CD4-positive, alpha-beta T cell treated with Interferon alpha-2 for 1 hour (primary cell): ENCODE data around the gene VAT1L.

Experiments used
- DNase-seq, 2 donors: peaks; one replicate each; pipeline ENCODE4 v3.0.0-alpha.2; 2020 to 2022

Gene VAT1L

DNA sequence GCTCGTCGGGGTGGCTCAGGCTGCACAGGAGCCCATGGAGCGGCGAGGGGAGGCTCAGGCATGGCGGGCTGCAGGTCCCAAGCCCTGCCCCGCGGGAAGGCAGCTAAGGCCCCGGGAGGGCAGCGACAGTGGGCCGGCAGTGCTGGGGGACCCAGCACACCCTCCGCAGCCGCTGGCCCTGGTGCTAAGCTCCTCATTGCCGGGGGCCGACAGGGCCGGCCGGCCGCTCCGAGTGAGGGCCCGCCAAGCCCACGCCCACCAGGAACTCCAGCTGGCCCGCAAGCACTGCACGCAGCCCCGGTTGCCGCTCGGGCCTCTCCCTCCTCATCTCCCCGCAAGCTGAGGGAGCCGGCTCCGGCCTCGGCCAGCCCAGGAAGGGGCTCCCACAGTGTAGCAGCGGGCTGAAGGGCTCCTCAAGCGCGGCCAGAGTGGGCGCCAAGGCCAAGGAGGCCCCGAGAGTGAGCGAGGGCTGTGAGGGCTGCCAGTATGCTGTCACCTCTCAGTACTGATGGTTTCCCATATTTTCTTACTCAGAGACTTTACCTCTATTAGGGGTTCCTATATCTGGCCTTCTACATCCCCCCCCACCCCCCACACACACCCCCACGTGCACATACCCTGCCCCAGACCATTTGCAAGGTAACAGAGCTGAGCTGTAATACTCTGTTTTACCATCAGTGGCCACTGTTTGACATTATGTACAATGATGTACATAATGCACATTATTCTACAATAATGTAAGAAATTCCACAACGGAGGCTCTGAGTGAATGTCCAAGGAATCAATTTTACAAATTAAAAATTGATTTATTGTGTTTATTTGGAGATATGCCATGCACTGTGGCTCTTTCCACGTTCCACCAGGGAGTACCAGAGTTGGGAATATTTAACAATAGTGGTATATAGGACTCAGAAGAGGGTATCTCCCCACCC, 3.7 kb upstream of the VAT1L start:
- no peak for DNase-seq

DNA sequence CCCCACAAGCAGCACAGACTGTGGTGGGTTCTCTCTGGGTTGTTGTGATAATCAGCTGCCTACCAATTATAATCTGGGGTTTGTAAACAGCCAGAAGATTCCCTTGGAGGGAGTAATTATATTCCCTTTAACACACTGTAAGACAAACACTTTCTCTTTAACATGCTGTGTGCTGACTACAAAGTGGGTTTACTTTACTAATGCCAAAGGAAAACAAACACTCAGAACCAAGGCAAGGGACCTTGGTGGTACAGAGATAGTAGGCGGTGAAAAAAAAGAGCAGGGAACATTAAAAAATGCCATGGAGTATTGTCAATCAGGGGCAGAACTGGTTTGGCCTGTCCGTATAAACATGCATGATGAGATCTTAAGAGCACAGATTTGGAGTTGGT, 3.0 kb upstream of the VAT1L start:
- no peak for DNase-seq

DNA sequence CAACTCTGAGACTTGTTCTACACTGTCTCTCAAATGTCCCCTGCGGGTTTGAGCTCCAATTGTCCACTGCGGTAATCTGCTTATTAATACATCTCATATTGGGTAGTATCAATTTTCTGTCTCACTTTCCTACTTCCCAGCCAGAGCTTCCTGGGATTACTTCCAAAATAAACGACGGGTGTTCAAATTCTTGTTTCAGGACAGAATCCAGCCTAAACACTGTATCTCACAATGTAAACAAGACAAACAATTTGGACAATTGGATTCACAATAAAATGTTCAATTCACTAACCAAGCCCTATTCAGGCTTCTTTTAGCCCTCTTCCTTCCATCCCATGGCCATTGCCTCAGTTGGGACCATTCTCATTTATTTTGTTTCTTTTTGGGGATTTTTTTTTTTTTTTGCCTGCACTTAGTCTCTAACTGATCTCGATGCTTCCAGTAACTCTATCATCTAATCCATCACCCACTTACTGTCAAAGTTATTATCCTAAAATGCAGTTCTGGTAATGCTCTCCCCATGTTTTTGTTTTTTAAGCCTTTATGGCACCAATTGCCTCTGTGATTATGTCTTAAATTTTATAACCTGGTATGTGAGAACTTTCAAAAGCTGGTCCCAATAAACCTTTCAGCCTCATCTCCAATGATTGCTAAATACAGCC, 2.0 kb upstream of the VAT1L start:
- no peak for DNase-seq

DNA sequence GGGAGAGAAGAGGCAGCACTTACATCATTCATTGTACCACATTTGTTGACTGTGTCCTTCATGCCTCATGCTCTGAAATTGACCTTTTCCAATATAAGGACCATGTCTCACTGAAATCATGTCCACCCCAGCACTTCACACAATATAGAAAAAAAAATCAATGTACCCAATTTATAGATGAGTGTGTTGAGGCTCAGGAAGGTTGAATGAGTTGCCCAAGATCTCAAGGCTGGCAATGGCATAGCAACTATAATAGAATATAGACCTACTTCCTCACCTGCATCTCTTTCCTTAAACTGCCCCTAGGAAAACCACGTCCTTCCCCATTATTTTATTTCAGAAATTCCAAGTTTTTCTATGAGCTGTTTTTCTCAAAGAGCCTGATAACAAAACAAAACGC, 912 bp upstream of the VAT1L start:
- no peak for DNase-seq

DNA sequence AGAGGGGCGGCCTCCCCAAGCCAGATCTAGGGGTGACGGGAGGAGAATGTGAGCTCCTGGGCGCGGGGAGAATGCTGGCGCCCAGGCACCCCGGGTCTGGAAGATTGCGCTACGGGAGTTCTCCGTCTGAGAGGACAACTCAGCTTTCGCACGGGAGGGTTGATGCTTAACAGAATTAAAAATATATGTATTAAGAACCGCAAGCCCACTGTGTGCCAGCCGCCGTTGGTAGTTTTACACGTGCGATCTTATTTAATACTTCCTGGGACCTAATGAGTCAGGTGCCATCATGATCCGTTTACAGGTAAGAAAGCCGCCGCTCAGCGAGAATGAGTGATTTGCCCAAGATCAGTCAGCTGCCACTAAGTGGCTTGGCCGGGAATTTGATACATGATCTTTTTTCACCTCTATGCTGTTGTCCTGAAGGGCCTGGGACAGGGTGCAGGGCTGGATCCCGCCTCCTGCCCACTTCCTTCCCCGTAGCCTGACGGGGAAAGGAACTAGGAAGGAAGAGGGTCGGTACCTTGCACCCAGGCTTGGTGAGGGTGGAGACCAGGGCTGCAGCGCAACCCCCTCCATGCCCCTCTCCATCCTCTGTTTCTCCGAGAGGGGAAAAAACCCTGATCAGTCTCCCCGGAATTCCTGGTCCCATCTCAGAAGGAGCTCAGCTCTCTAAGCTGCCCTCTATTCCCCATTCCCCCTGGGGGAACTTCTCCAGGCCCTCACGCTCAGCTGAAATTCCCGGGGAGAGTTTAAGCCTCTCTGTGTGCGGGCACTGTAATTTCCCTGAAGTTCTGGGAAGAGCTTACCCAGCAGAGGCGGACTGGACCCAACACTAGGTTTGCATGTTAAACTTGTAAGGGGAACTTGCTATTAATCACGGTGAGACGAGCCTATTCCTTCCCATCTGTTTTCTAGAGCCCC, 983 bp downstream of the VAT1L start:
- no peak for DNase-seq

DNA sequence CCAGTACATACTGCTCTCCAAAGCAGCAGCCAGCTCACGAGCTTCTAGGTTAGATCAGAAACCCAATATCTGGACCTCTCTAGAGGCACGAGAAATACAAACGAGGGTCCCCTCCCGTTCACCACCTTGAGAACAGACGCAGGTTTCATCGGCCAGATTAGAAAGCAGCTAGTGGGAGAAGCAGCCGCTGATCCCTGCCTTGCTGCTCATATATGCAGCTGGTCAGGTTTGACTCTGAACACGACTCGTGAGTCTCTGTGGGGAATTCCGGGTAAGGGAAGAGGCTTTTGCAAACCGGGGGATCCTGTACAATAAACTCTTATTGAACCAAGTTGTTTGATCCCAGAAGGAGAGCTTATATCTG, 1.6 kb downstream of the VAT1L start:
- DNase-seq: no peak

DNA sequence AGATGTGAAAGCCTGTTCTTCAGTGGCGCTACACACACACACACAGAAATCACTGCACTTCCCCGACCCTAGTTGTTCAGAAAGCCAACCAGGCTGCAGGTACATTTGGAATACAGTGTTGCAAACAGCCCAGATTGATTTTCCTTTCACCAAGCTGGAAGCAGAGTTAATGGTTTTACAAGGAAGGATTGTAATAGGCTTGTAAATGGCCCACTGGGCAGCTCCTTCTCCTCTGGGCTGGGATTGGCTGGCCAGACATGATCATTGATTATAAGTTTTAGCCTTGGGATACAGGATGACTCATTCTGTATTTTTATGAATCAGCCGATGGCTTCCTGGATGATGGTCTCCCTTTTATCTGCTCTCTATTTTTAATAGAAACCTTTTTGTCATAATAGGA, 2.5 kb downstream of the VAT1L start:
- no peak for DNase-seq

DNA sequence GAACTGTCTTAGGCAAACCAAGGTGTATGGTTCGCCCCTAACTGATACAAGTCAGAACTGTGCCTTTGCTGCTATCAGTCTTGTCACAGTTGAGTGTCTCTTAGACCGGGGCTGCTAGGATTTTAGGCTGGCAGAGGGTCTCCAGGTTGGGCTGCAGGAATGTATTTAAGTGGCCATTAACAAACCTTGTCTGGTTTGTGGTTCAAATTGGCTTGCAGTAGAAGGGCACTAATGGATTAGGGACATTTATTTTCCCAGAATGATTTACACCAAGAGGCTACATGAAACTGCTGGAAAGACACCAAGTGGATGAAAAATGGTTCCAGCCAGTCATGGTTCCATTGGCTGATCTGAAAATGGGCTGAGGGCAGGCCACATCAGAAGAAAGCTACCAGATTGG, 5.1 kb downstream of the VAT1L start:
- DNase-seq: no peak

DNA sequence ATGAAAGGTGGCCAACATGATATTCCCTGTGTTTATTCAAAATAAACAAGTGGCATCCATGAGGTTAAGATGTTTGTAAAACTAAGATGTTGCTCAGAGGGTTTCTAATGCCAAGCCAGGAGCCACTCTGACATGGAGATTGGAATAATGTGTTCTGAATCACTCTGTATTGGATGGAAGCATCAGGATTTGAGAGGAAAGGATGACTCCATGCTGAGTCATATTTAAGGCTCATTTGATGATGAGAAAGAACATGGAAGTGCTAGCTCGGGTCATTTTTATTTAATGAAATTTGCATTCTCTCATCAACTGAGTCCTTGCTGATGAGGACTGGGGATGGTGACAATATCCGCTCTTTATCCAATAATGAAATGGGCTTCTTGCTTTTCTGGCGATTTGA, 6.2 kb downstream of the VAT1L start:
- DNase-seq: no peak

DNA sequence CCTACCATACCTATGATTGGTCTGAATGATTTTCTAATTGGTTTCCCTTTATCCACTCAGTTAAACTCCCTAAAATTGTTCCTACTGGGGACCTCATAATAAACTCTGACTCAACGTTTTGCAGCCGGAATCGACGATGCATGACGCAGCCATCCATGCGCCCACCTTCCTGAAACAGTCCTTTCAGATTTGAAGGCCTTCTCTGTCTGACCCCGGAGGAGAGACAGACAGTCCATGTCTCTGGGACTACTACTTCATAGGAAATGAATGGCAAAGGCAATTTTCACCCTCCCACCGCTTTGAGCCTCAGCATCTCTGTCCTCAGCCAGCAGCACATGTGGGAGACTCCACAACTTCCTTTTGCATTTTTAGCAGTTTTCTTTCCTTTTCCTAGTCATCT, 13.5 kb downstream of the VAT1L start:
- no peak for DNase-seq

DNA sequence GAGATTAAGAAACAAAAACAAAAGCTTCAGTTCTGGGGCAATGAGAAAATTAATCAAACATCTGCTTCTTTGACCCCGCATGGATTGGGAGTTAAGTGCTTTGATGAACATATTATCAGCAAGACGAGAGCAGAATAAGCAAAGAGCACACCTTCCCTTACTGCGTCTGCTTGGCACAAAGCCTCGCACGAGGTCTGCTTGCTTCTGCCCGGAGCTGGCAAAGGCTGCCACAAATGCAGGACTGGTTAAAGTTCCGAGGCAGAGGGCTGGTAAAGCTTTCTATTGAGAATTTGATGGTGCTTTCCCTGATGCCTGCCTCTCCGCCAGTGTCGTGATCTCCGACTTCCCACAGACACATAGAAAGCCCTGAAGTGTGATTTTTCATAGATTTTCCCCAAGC, 17.0 kb downstream of the VAT1L start:
- no peak for DNase-seq

DNA sequence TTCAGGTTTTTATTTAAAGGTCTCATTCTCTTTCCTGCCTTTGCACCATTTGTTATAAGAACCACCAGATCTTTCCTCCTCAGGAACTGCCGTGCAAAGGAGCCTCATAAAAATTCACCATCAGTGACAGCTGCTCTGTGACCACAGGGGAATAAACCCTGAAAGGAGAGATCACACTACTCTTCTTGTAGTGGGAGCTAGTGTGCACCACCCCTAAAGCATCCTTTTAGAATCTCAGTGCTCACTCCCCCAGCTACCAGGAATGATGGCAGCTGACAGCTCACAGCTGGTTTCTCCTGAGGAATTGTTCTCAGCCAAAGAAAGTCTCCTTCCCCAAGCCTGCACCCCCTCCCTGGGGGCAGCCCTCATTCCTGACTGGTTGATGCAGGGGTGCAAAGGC, 18.7 kb downstream of the VAT1L start:
- no peak for DNase-seq

DNA sequence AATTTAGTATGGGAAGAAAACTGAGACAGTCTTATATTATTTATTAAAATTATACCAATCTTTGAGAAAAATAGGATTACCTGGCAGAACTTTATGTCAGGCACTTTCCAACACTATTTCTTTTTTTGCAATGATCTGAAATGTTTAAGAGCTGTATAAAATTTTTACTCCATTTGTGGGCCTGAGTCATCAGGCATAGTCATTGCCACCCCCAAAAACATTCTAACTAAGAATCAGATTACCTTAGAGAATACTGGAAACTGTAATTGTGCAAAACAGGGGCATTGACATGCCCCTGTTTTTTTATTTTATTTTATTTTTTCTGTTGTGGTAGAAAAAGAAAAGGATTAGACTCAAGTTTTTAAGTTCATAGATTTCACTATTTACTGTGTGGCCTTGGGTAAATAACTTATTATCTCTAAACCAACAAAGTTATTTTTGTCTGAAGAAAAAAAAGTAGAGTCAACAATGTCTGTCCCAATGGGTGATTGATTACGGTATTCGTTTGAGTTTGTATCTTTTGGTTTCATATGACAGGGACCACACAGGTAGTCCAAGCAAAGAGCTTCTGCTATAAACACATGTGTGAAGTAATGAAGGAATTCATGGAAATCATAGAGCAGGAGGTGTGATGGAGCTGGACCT, 24.6 kb downstream of the VAT1L start:
- no peak for DNase-seq

DNA sequence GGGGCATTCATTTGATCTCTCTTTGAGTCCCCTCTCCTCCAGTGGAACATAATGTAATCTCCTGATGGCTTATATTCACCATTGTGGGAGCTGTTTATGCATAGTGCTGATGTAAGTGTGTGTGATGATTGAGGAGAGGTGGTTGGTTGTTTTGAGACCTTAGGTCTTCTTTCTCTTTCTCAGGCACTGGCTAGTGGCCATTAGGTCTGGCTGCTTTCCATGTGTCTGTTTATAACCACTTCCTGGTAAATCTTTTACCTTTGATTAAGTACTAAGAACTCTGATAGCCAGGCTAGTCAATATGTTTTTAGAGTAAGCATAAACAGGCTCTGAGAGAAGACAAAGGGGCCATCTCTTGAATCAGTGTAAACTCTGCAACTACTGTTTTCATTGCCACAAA, 27.9 kb downstream of the VAT1L start:
- DNase-seq: no peak

DNA sequence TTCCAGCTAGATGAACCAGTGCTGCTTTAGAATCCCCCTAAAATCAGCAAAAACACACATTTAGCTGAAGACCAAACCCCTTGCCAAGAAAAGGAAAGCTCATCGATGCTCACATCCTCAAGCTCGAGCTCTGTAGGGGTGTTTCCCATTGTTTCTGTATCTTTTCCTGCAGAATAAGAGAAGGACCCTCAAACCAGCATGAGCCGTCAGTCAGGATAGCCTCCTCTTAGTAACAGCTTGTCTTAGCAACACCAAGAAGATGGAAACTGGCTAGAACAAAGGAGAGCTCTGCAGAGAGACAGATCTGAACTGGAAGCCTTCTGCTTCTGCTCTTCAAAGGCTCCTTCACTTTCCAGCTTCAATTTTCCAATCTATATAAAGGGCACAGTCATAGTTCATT, 32.0 kb downstream of the VAT1L start:
- no peak for DNase-seq

DNA sequence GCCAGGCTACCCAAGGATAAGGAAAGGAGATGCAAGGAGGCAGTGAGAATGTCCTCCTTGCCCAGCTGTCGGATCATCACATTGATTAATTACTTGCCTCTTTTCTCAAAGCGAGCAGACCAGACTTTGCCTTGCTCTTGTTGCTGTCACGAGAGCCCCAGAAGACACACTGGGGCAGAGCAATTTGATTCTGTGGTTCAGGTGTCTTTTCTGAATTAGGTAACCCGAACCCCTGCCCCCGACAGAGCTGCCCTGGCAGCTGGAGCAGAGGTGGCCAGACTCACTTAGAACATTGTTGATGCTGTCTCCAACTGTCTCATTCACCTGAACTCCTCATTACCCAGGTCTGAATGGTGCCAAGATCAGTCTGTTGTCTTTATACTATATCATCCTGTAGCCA, 34.3 kb downstream of the VAT1L start:
- no peak for DNase-seq

DNA sequence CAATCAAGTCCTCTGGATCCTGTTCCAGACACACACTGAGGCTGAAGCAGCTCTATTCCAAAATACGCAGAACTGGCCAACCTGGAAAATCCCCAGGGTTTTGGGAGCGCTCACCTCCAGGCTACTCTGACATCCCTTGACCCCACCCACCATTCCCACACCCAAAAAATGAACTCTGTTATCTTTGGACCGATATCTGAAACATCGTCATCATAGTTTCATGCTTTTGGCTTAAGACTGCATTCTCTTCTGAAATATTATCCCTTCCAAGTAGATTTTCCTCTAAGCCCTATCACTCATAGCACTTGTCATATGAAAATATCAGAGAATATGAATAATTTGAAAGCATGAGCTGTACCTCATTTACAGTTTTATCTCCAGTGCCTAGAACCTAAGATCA, 34.7 kb downstream of the VAT1L start:
- DNase-seq: no peak

DNA sequence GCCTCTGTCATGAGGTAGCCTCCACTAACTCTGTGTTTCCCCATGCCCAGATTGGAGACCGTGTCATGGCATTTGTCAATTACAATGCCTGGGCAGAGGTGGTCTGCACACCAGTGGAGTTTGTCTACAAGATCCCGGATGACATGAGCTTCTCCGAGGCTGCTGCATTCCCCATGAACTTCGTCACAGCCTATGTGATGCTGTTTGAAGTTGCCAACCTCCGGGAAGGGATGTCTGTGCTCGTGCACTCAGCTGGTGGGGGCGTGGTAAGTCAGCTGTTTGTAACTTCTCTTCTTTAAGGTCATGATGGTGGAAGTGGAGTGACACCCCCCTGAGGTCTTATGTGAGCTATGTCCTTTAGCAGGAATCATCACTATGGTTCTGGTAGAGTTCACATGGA, 36.8 kb downstream of the VAT1L start:
- DNase-seq: no peak

DNA sequence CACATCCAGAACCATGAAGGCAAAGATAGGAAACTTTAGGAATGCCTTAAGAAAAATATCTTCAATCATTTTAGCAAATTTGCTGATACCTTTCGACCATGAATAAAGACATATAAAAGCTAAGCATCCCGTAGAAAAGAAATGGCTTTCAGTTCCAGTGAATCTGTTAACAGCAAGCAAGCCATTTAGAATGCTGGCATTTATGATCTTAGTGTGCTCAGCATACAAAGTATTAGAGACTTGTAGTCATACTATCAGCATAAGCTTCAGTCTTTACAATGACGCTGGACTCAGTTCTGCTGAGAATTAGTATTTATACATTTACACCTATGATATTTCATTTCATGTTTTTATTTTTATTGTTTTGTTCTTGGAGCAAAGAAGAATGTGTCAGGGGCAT, 38.7 kb downstream of the VAT1L start:
- no peak for DNase-seq

DNA sequence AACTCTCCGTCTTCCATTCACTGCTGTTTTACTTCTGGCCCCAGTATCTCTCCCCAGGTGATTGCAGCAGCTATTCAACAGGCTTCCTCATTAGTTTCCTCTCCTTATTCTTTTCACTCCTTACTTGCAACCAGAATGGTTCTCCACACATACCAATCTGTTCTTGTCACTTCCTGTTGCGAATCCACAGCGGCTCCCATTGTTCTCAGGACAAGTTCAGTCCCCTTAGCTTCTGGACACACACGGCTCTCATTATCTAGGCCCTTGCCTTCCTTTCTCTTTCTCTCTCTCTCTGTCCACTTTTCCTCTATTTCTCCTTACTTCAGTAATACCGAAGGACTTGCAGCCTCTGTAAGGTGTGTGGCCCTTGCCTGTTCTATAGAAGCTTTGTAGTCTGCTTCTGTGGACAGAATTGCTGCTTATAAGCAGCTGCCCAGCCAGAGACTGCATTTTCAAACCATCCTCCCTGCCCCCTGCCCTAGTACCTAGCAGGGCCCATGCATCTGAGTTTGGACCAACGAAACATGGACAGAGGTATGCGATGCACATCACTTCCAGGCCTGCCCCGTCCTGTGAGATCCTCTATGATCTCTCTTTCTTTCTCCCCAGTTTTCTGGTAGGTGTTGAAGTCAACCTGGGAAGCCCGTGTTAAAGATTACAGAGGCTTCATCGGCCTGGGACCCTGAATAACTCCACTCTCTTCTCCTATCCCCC, 45.7 kb downstream of the VAT1L start:
- no peak for DNase-seq

DNA sequence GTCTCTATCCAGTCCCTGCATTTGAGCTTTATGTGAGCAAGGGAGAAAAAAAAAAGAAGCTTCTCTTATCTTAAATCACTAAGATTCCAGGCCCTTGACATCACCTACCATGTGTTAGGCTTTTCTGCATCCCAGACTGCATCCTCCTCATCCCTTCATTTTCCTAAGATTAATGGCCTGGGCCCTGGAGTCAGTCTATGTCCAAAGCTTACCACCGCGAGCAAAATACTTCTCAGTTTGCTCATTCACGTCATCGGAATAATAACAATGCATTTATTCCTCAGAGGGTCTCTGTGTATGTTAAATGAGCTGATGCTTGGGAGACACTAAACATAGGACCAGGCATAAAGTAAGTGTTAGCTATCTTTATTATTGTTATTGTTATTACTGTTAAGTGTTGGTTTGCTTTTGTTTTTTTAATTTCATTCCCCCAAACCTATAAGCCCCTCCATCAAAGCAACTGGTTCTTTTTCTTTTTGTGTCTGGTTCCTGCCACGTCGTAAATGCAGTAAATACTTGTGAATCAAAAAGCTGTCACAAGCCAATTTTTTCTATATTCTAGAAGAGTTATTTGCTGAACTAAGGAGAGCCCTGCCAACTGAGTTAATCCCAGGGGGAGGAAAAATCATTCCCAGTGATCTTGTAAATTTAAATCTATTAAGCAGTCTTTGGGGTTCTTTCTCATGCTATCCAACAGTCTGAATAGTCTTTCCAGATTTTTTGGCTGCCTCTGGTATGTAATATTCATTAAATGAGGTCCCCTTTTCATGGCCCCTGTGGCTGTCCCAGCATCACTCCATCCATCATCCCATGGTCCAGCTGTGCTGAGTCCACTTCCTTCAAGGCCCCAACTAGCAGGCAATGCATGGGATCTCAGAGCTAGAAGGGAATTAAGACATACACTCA, 46.5 kb downstream of the VAT1L start:
- DNase-seq: no peak
